ENCODE data around the gene PRICKLE4.
"Not testable (repeated sequence)": the region's sequence is repeated elsewhere in the genome, so short reads cannot be mapped to it uniquely, and the experiment has no call there.

PRICKLE4 gene

GRCh38 chr6:41746107-41746506 is 34.5 kb upstream of the PRICKLE4 start:
- no peak for DNase-seq

GRCh38 chr6:41747256-41748101 is 33.1 kb upstream of the PRICKLE4 start, which contains the start of gene PGC:
PGC (minus strand) TSS chr6:41747397; CDS start chr6:41747334, 63 bp downstream.
- no peak for DNase-seq

GRCh38 chr6:41748102-41748477 is 32.5 kb upstream of the PRICKLE4 start:
- DNase-seq, result no peak

GRCh38 chr6:41748542-41748941 is 32.0 kb upstream of the PRICKLE4 start:
- no peak for DNase-seq

GRCh38 chr6:41750374-41750773 is 30.2 kb upstream of the PRICKLE4 start:
- DNase-seq, result no peak

- no peak for DNase-seq
Observed at GRCh38 chr6:41755895-41756294, 24.7 kb upstream of the PRICKLE4 start.

- no peak for DNase-seq
Observed at GRCh38 chr6:41756354-41756753, 24.2 kb upstream of the PRICKLE4 start.

- DNase-seq, result no peak
Observed at GRCh38 chr6:41757271-41757670, 23.3 kb upstream of the PRICKLE4 start.

GRCh38 chr6:41757931-41758640 is 22.5 kb upstream of the PRICKLE4 start:
- no peak for DNase-seq

GRCh38 chr6:41758641-41759035 is 21.9 kb upstream of the PRICKLE4 start:
- no peak for DNase-seq

- no peak for DNase-seq
Observed at GRCh38 chr6:41759106-41759904, 21.3 kb upstream of the PRICKLE4 start.

- DNase-seq, result no peak
Observed at GRCh38 chr6:41759905-41760579, 20.5 kb upstream of the PRICKLE4 start.

- DNase-seq, result no peak
Observed at GRCh38 chr6:41763470-41763869, 17.1 kb upstream of the PRICKLE4 start.

- not testable (repeated sequence) for DNase-seq
Observed at GRCh38 chr6:41766043-41766664, 14.4 kb upstream of the PRICKLE4 start.

GRCh38 chr6:41767112-41767833 is 13.3 kb upstream of the PRICKLE4 start:
- DNase-seq, result no peak

- DNase-seq, result no peak
Observed at GRCh38 chr6:41768545-41769308, 11.9 kb upstream of the PRICKLE4 start.

GRCh38 chr6:41769376-41769775 is 11.2 kb upstream of the PRICKLE4 start:
- no peak for DNase-seq

GRCh38 chr6:41770381-41771057 is 10.1 kb upstream of the PRICKLE4 start:
- no peak for DNase-seq

GRCh38 chr6:41771058-41771983 is 9.3 kb upstream of the PRICKLE4 start:
- DNase-seq, result no peak
